ENCODE data around the gene KCNJ18. TPM values are rescaled to one million over a fixed set of nuclear protein-coding genes. Genes with fewer than 3 reads are reported as not detected.
"Not testable (repeated sequence)": the region's sequence is repeated elsewhere in the genome, so short reads cannot be mapped to it uniquely, and the experiment has no call there.

Gene KCNJ18
- total and polyA plus RNA-seq, 2 experiments from 2014 or later = not detected

DNA sequence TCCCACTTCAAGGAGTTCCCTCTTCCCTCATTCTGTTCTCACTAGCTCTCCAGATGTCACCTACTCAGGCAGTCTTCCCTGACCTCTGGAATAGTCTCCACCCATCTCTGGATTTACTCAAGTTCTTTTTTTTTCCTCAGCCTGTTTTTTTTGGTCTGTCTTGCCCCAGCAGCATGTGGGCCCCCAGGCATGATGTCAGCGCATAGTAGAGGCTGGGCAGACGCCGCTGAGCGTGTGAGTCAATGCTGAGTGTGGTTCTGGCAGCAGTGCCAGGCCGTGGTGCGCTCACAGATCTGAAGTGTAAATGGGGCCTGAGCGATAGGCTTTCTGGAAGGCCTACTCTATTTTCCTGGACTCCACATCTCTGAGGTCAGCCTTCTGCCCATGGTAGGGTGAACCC is 2.7 kb upstream of the KCNJ18 start:
- no peak overlapping the region for H2AFZ ChIP-seq
- H3K4me2 ChIP-seq = no peak overlapping the region
- no peaks in the 10 kb centered on the region for H4K20me1 ChIP-seq (ENCODE audit: insufficient read depth, poor library complexity, severe bottlenecking)
- 74% methylated on average over 7 of the region's 7 CpGs for WGBS (ENCODE audit: low lambda C conversion rate, missing lambda C conversion rate)
- H3K79me2 ChIP-seq = no peaks in the 10 kb centered on the region
- H3K4me3 ChIP-seq = no peak overlapping the region
- no peak for TF ChIP-seq CTCF (IDR thresholded peaks at IDR 0.05; ENCODE audit: poor library complexity)
- no peak for TF ChIP-seq EZH2 (IDR thresholded peaks at IDR 0.05; ENCODE audit: borderline replicate concordance)
- no peak for TF ChIP-seq EZH2phosphoT487 (IDR thresholded peaks at IDR 0.05; ENCODE audit: low read depth, severe bottlenecking, unreplicated experiment)
- H3K4me1 ChIP-seq (ENCODE audit: insufficient read depth) = no peaks in the 10 kb centered on the region
- no peaks in the 10 kb centered on the region for H3K36me3 ChIP-seq (replicated peaks; ENCODE audit: insufficient read depth, low read depth)
- no peak overlapping the region for H3K27ac ChIP-seq
- H3K9me2 ChIP-seq (replicated peaks; ENCODE audit: insufficient read depth) = no peaks in the 10 kb centered on the region
- H3K27me3 ChIP-seq = no peaks in the 10 kb centered on the region
- DNase-seq (ENCODE audit: low spot score) = peak; percentile 57
- no peaks in the 10 kb centered on the region for H3K9me3 ChIP-seq (ENCODE audit: low read depth)

GRCh38 chr17:21690811-21691210 is 1.5 kb upstream of the KCNJ18 start:
- H3K36me3 ChIP-seq (replicated peaks; ENCODE audit: insufficient read depth, low read depth); H3K79me2 ChIP-seq; H3K4me3 ChIP-seq; H2AFZ ChIP-seq; H3K4me1 ChIP-seq (ENCODE audit: insufficient read depth); DNase-seq (ENCODE audit: low spot score); H3K9me2 ChIP-seq (replicated peaks; ENCODE audit: insufficient read depth); H3K9me3 ChIP-seq (ENCODE audit: low read depth); H3K27ac ChIP-seq; H3K4me2 ChIP-seq; H3K27me3 ChIP-seq; H4K20me1 ChIP-seq (ENCODE audit: insufficient read depth, poor library complexity, severe bottlenecking): not testable (repeated sequence)
- WGBS (ENCODE audit: low lambda C conversion rate, missing lambda C conversion rate) = 22% methylated on average over 2 of the region's 2 CpGs

GRCh38 chr17:21691481-21691880 is 842 bp upstream of the KCNJ18 start:
- H3K36me3 ChIP-seq (replicated peaks; ENCODE audit: insufficient read depth, low read depth); H3K27ac ChIP-seq; H2AFZ ChIP-seq; H3K4me2 ChIP-seq; DNase-seq (ENCODE audit: low spot score); H3K79me2 ChIP-seq; H3K9me2 ChIP-seq (replicated peaks; ENCODE audit: insufficient read depth); H4K20me1 ChIP-seq (ENCODE audit: insufficient read depth, poor library complexity, severe bottlenecking); H3K4me3 ChIP-seq; H3K9me3 ChIP-seq (ENCODE audit: low read depth); H3K4me1 ChIP-seq (ENCODE audit: insufficient read depth); H3K27me3 ChIP-seq: not testable (repeated sequence)
- WGBS (ENCODE audit: low lambda C conversion rate, missing lambda C conversion rate) = 75% methylated on average over 6 of the region's 6 CpGs

- not testable (repeated sequence) for H3K9me3 ChIP-seq (ENCODE audit: low read depth)
These were observed 362 bp downstream of the KCNJ18 start for GRCh38 chr17:21692704-21693065.

GRCh38 chr17:21693391-21693796 is 1.1 kb downstream of the KCNJ18 start:
- not testable (repeated sequence) for H3K79me2 ChIP-seq; H3K4me2 ChIP-seq; H3K27ac ChIP-seq; H2AFZ ChIP-seq; H3K36me3 ChIP-seq (replicated peaks; ENCODE audit: insufficient read depth, low read depth); DNase-seq (ENCODE audit: low spot score); H4K20me1 ChIP-seq (ENCODE audit: insufficient read depth, poor library complexity, severe bottlenecking); H3K9me2 ChIP-seq (replicated peaks; ENCODE audit: insufficient read depth); H3K27me3 ChIP-seq; H3K4me1 ChIP-seq (ENCODE audit: insufficient read depth); H3K4me3 ChIP-seq; H3K9me3 ChIP-seq (ENCODE audit: low read depth)
- WGBS (ENCODE audit: low lambda C conversion rate, missing lambda C conversion rate) = 57% methylated on average over 6 of the region's 6 CpGs

More at GRCh38 chr17:21692704-21693065, 362 bp downstream of the KCNJ18 start:
- DNase-seq (ENCODE audit: low spot score); H3K27me3 ChIP-seq; H3K79me2 ChIP-seq; H3K9me2 ChIP-seq (replicated peaks; ENCODE audit: insufficient read depth); H2AFZ ChIP-seq; H3K36me3 ChIP-seq (replicated peaks; ENCODE audit: insufficient read depth, low read depth); H3K4me2 ChIP-seq; H3K4me1 ChIP-seq (ENCODE audit: insufficient read depth); H3K27ac ChIP-seq; H4K20me1 ChIP-seq (ENCODE audit: insufficient read depth, poor library complexity, severe bottlenecking); H3K4me3 ChIP-seq: not testable (repeated sequence)
- 73% methylated on average over 11 of the region's 12 CpGs for WGBS (ENCODE audit: low lambda C conversion rate, missing lambda C conversion rate)

GRCh38 chr17:21693937-21694336 is 1.6 kb downstream of the KCNJ18 start:
- H3K9me2 ChIP-seq (replicated peaks; ENCODE audit: insufficient read depth); H3K4me1 ChIP-seq (ENCODE audit: insufficient read depth); H3K27me3 ChIP-seq; H3K4me2 ChIP-seq; H3K36me3 ChIP-seq (replicated peaks; ENCODE audit: insufficient read depth, low read depth); H3K4me3 ChIP-seq; H2AFZ ChIP-seq; H4K20me1 ChIP-seq (ENCODE audit: insufficient read depth, poor library complexity, severe bottlenecking); H3K9me3 ChIP-seq (ENCODE audit: low read depth); H3K79me2 ChIP-seq; H3K27ac ChIP-seq; DNase-seq (ENCODE audit: low spot score): not testable (repeated sequence)
- 78% methylated on average over 4 of the region's 4 CpGs for WGBS (ENCODE audit: low lambda C conversion rate, missing lambda C conversion rate)

DNA sequence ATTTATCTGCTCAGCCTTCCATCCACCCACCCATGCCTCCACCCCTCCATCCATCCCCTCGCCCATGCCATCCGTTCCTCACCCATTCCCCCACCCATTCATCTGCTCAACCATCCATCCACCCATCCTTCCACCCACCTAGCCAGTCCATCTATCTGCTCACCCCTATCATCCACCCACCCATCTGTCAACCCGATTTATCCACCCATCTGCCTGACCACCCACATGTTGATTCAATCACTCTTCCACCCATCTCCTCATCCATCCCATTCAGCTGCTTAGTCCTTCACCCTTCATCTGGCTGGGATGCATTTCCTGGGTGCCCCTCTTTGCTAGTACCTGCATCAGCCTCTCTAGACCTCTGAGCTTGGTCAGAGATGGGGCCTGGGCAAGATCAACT is 3.9 kb downstream of the KCNJ18 start:
- H3K4me1 ChIP-seq (ENCODE audit: insufficient read depth); H3K36me3 ChIP-seq (replicated peaks; ENCODE audit: insufficient read depth, low read depth); H3K4me3 ChIP-seq; H3K79me2 ChIP-seq; H3K4me2 ChIP-seq; DNase-seq (ENCODE audit: low spot score); H3K9me2 ChIP-seq (replicated peaks; ENCODE audit: insufficient read depth); H3K27ac ChIP-seq; H4K20me1 ChIP-seq (ENCODE audit: insufficient read depth, poor library complexity, severe bottlenecking); H3K27me3 ChIP-seq; H3K9me3 ChIP-seq (ENCODE audit: low read depth); H2AFZ ChIP-seq: not testable (repeated sequence)
- 65% methylated on average over 1 of the region's 3 CpGs for WGBS (ENCODE audit: low lambda C conversion rate, missing lambda C conversion rate)

- H4K20me1 ChIP-seq (ENCODE audit: insufficient read depth, poor library complexity, severe bottlenecking); H3K4me2 ChIP-seq; H3K27ac ChIP-seq; H3K79me2 ChIP-seq; H3K9me3 ChIP-seq (ENCODE audit: low read depth); H3K27me3 ChIP-seq; H2AFZ ChIP-seq; DNase-seq (ENCODE audit: low spot score); H3K4me1 ChIP-seq (ENCODE audit: insufficient read depth); H3K36me3 ChIP-seq (replicated peaks; ENCODE audit: insufficient read depth, low read depth); H3K9me2 ChIP-seq (replicated peaks; ENCODE audit: insufficient read depth); H3K4me3 ChIP-seq: not testable (repeated sequence)
- WGBS (ENCODE audit: low lambda C conversion rate, missing lambda C conversion rate) = 71% methylated on average over 7 of the region's 7 CpGs
These were observed 4.7 kb downstream of the KCNJ18 start for GRCh38 chr17:21696842-21697507.
